Gastroesophageal sphincter (tissue), 4 donors: ENCODE data around the gene TMA7. TPM values are rescaled to one million over a fixed set of nuclear protein-coding genes. Genes with fewer than 3 reads are reported as not detected.

Source experiments
- ATAC-seq: fragments of 150-250 bp; one replicate; pipeline ENCODE4 v1.9.1; 2016; ENCODE audit warnings: mild to moderate bottlenecking, moderate library complexity
- H3K27ac ChIP-seq, 4 donors: fragments of 200-600 bp; sonication (generic) in 3 of 4; 1 replicate in 3 of 4; 2 replicates in 1 of 4; pipeline ENCODE4 v1.5.1; 2016 to 2019
- H3K27me3 ChIP-seq: fragments of 200-600 bp; sonication (generic); one replicate; pipeline ENCODE4 v1.5.1; 2019
- H3K36me3 ChIP-seq, 2 donors: fragments of 200-600 bp; sonication (generic); one replicate each; pipeline ENCODE4 v1.5.1; 2019; ENCODE audit warnings: control low read depth in 1 of 2
- H3K4me1 ChIP-seq, 3 donors: fragments of 200-600 bp; sonication (generic); 1 replicate in 2 of 3; 2 replicates in 1 of 3; pipeline ENCODE4 v1.5.1; 2016 to 2019; ENCODE audit warnings: control low read depth in 2 of 3
- H3K4me3 ChIP-seq, 2 donors: fragments of 200-600 bp; sonication (generic); one replicate each; pipeline ENCODE4 v1.5.1; 2019; ENCODE audit warnings: mild to moderate bottlenecking in 1 of 2, moderate library complexity in 1 of 2
- H3K9me3 ChIP-seq, 3 donors: fragments of 200-600 bp; sonication (generic); one replicate each; pipeline ENCODE4 v1.5.1; 2017 to 2019; ENCODE audit warnings: control low read depth in 2 of 3
- EP300 ChIP-seq: sonication (generic); formaldehyde crosslinking; IDR thresholded peaks from one replicate; pipeline ENCODE4 v1.6.1; 2017; ENCODE audit warnings: antibody characterized with exemption, mild to moderate bottlenecking
- POLR2A ChIP-seq, 2 donors: fragments of 450-650 bp; IDR thresholded peaks; one replicate each; pipeline ENCODE4 v1.6.1; 2017; ENCODE audit warnings: antibody characterized with exemption in 2 of 2, mild to moderate bottlenecking in 2 of 2, moderate library complexity in 1 of 2
- POLR2AphosphoS5 ChIP-seq: sonication (generic); formaldehyde crosslinking; IDR thresholded peaks from one replicate; pipeline ENCODE4 v1.6.1; 2017; ENCODE audit warnings: antibody characterized with exemption
- WGBS, 2 donors: methylation state at CpG; one replicate each; pipeline ENCODE4 v1.1.5; 2018; ENCODE audit warnings: low coverage in 1 of 2; 5-methylcytosine and 5-hydroxymethylcytosine counted together
- total RNA-seq, 4 donors: library from RNA; depleted of rRNA; stranded (reverse); fragments of >200 nt; gene quantifications; one replicate each; pipeline ENCODE4 v1.1.0, GENCODE V29; 2016
- TF ChIP-seq, protein P1 (sequence below), 4 experiments: fragments of 200-600 bp in 2 of 4; fragments of 450-650 bp in 2 of 4; sonication (generic) in 1 of 4; IDR thresholded peaks; one replicate each; pipeline ENCODE4 v1.5.1; 2017 to 2019; ENCODE audit warnings: antibody characterized with exemption in 4 of 4, mild to moderate bottlenecking in 2 of 4, moderate library complexity in 2 of 4

Gene TMA7
- total RNA-seq, 4 donors from 2014 or later, result 200 to 329 (median 260) TPM

DNA sequence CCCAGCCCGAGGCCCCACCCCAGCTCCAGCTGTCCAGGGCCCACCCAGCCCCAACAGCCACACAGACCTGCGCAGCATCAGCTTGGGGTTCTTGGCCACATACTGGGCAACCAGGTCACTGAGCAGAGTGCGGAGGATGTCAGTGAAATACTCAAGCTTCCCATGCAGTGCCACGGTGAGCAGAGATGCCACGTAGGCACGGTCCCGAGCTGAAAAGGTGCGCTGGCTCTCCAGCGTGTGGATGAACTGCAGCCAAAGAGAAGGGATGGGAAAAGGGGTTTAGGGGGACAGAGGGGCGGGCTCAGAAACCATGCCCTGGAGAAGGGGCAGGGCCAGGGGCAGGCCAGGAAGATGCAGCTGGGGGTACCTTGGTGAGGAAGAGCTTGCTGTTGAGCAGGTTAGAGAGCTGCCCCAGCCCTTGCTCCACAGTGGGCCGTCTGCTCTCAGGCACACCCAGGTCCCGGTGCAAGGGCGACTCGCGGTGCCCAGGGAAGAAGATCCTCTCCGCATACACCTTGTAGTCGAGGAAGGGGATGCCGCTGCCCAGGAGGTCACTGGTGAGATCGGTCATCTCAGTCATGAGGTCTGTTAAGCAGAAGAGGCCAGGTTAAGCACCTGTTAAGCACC is 27.6 kb upstream of the TMA7 start:
- H3K27ac ChIP-seq, result peak overlapping the region in 3 of 4 donors; percentile 18 to 92 (median 31)
- no peak for ATAC-seq
- peaks cover 0 to 100% of the 10 kb centered on the region in 2 donors for H3K36me3 ChIP-seq
- H3K4me1 ChIP-seq, result peaks cover 0 to 34% (median 0%) of the 10 kb centered on the region in 3 donors
- no peaks in the 10 kb centered on the region for H3K27me3 ChIP-seq
- no peaks in the 10 kb centered on the region for H3K9me3 ChIP-seq
- no peak for TF ChIP-seq EP300
- no peak for TF ChIP-seq POLR2AphosphoS5
- TF ChIP-seq POLR2A (IDR thresholded peaks at IDR 0.05), result no peak
- TF ChIP-seq, protein P1, sequence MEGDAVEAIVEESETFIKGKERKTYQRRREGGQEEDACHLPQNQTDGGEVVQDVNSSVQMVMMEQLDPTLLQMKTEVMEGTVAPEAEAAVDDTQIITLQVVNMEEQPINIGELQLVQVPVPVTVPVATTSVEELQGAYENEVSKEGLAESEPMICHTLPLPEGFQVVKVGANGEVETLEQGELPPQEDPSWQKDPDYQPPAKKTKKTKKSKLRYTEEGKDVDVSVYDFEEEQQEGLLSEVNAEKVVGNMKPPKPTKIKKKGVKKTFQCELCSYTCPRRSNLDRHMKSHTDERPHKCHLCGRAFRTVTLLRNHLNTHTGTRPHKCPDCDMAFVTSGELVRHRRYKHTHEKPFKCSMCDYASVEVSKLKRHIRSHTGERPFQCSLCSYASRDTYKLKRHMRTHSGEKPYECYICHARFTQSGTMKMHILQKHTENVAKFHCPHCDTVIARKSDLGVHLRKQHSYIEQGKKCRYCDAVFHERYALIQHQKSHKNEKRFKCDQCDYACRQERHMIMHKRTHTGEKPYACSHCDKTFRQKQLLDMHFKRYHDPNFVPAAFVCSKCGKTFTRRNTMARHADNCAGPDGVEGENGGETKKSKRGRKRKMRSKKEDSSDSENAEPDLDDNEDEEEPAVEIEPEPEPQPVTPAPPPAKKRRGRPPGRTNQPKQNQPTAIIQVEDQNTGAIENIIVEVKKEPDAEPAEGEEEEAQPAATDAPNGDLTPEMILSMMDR (IDR thresholded peaks at IDR 0.05), result no peak
- WGBS, 2 donors, result 80 to 87% methylated on average over 3 to 9 of the region's 19 CpGs
- H3K4me3 ChIP-seq, result no peak overlapping the region

DNA sequence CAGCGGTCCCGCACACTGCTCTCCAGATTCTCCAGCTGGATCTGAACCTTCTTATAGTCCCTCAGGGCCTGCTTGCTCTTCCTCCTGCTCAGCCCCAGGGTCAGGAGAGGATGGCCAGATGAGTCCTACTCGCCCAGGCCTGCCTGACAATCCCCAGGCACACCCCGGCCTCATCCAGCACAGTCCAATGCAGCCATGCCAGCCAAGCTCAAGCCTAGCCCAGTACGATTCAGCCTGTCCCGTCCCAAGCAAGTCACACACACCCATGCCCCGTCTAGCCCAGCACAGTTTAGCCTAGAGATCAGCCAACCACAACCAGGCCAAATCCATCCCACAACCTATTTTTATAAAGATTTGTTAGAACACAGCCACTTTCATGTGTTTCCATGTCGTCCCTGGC is 27.0 kb upstream of the TMA7 start:
- H3K9me3 ChIP-seq, result no peaks in the 10 kb centered on the region
- peaks cover 0 to 100% of the 10 kb centered on the region in 2 donors for H3K36me3 ChIP-seq
- H3K4me1 ChIP-seq, result peaks cover 0 to 34% (median 0%) of the 10 kb centered on the region in 3 donors
- H3K27ac ChIP-seq, result peak overlapping the region in 2 of 4 donors; percentile 18 to 92
- H3K4me3 ChIP-seq, result no peak overlapping the region
- ATAC-seq, result no peak
- H3K27me3 ChIP-seq, result no peaks in the 10 kb centered on the region
- TF ChIP-seq, protein P1 (IDR thresholded peaks at IDR 0.05), result no peak
- no peak for TF ChIP-seq EP300
- no peak for TF ChIP-seq POLR2AphosphoS5
- no peak for TF ChIP-seq POLR2A (IDR thresholded peaks at IDR 0.05)
- WGBS, 2 donors, result 59 to 60% methylated on average over 1 to 6 of the region's 8 CpGs

DNA sequence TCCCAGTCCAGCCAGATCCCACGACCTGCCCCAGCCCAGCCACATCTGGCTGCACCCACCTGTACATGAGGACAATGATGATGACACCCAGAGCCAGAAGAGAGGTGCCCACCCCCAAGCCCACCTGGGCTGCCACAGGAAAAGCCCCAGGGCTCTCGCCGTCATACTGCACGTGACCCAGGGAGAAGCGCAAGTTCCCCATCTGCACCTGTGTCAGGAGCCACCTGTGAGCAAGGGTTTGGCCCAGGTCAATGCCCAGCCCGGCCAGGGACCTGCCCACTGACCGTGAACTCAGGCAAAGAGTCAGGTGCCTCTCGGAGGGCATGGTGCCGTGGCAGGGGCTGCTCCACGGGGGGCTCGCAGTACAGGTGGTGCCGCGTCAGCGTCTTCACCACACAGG is 26.4 kb upstream of the TMA7 start:
- H3K27ac ChIP-seq, result peak overlapping the region in 3 of 4 donors; percentile 18 to 92 (median 49)
- TF ChIP-seq, protein P1 (IDR thresholded peaks at IDR 0.05), result no peak
- TF ChIP-seq EP300, result no peak
- no peak for TF ChIP-seq POLR2AphosphoS5
- peaks cover 0 to 100% of the 10 kb centered on the region in 2 donors for H3K36me3 ChIP-seq
- peaks cover 0 to 33% (median 0%) of the 10 kb centered on the region in 3 donors for H3K4me1 ChIP-seq
- H3K9me3 ChIP-seq, result no peaks in the 10 kb centered on the region
- no peak for ATAC-seq
- no peaks in the 10 kb centered on the region for H3K27me3 ChIP-seq
- no peak overlapping the region for H3K4me3 ChIP-seq
- WGBS, 2 donors, result no CpG with 5 or more reads among the region's 14 CpGs

DNA sequence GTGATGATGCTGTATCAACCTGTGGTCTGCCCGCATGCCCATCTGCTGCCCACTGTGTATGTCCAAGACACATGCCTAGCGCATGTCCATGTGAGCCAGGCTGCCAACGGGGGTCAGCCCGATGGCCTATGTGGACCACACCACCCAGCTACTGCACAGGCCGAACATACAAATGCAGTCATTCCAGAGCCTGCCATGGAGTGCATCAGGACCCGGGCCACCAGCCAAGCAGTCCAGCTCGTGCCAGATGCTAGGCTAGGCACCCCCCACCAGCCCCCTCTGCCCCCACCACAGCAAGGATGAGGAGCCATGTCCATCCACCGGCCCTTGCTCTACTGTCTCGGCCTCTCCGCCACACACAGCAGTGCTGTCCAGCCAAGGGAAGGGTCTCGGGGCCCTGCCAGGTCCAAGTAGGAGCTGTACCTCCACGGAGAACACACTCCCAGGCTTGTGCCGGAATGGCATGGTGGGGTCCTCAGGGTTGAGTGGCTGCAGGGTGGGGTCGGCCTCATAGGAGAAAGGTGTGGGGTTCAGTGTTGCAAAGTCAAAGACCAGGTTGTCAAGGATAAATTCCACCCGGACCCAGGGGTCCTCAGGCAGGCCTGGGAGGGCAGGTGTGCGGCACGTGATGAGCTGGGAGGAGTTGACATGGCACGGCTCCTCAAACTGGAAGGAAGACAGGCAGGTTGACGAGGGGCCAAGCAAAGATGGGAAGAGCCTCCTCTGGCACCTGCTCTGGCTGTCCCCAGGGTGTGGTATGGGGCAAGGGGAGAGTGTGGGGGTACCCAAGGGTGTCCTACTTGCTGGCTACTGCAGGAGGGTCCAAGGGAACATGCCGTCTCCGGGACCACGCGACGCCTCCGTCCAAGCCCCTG is 25.4 kb upstream of the TMA7 start:
- no peaks in the 10 kb centered on the region for H3K9me3 ChIP-seq
- H3K27ac ChIP-seq, result peak overlapping the region in 3 of 4 donors; percentile 18 to 92 (median 49)
- no peak overlapping the region for H3K4me3 ChIP-seq

More for the DNA sequence above, 25.4 kb upstream of the TMA7 start:
- Histone ChIP-seq H3K4me1 (peaks cover 0 to 28% (median 0%) of the 10 kb centered on the region in 3 donors), H3K27me3 (no peaks in the 10 kb centered on the region), H3K36me3 (peaks cover 0 to 100% of the 10 kb centered on the region in 2 donors)
- peak; percentile 52 for ATAC-seq
- TF ChIP-seq, protein P1 (IDR thresholded peaks at IDR 0.05), result no peak
- TF ChIP-seq POLR2AphosphoS5, result no peak
- no peak for TF ChIP-seq POLR2A (IDR thresholded peaks at IDR 0.05)
- TF ChIP-seq EP300, result no peak
- 72 to 96% methylated on average over 4 to 10 of the region's 25 CpGs for WGBS, 2 donors
